ENCODE results near the gene NDUFA13. TPM values are rescaled to one million over a fixed set of nuclear protein-coding genes. Genes with fewer than 3 reads are reported as not detected.

NDUFA13 gene
- total RNA-seq, 1 experiment from 2014 or later, result 339 TPM

- TF ChIP-seq REST (IDR thresholded peaks at IDR 0.05; ENCODE audit: low read depth), result no peak
- no peak for TF ChIP-seq CEBPB (IDR thresholded peaks at IDR 0.05; ENCODE audit: low read depth)
These were observed 27.1 kb downstream of the NDUFA13 start (continued) for GRCh38 chr19:19543101-19543500.

GRCh38 chr19:19543640-19544039 is 27.6 kb downstream of the NDUFA13 start:
- Histone ChIP-seq H3K4me3 (replicated peaks in 1 of 2; ENCODE audit: low read depth in 1 of 2, low read length in 2 of 2) (no peak overlapping the region), H3K4me2 (ENCODE audit: low read length) (no peak overlapping the region), H4K20me1 (ENCODE audit: insufficient read depth) (no peaks in the 10 kb centered on the region), H3K9me3 (ENCODE audit: control insufficient read depth in 1 of 2, insufficient read depth in 1 of 2, low read depth in 1 of 2, low read length in 2 of 2) (no peaks in the 10 kb centered on the region), H3K79me2 (ENCODE audit: insufficient read depth, low read length) (no peaks in the 10 kb centered on the region), H3K9ac (ENCODE audit: low read length) (no peak overlapping the region), H3K36me3 (ENCODE audit: control insufficient read depth in 1 of 2, insufficient read depth in 2 of 2, low read length in 2 of 2) (no peaks in the 10 kb centered on the region), H3K9me2 (ENCODE audit: insufficient read depth) (no peaks in the 10 kb centered on the region), H3K27me3 (ENCODE audit: insufficient read depth, low read length) (no peaks in the 10 kb centered on the region), H3K27ac (ENCODE audit: low read depth, low read length) (no peak overlapping the region), H2AFZ (ENCODE audit: low read depth, low read length, poor library complexity, severe bottlenecking) (no peak overlapping the region), H3K4me1 (ENCODE audit: control insufficient read depth in 1 of 2, insufficient read depth in 2 of 2, low read length in 2 of 2) (peaks cover 12 to 28% of the 10 kb centered on the region in 2 experiments)
- ChIA-PET POLR2A (no interaction called here), RAD21 (ENCODE audit: low non-redundant PET in 1 of 2, low total read pairs in 2 of 2, uncharacterized antibody in 2 of 2, unreplicated experiment in 2 of 2) (no interaction called here), CTCF (interaction anchor here (1.3 kb wide), 1 partner anchor 9 kb away, joined by 3 read pairs; no protein-coding TSS in a partner anchor)
- TF ChIP-seq SIN3A (IDR thresholded peaks at IDR 0.05; ENCODE audit: low read depth) (no peak), REST (IDR thresholded peaks at IDR 0.05; ENCODE audit: low read depth) (no peak), SP1 (IDR thresholded peaks at IDR 0.05; ENCODE audit: low read depth) (no peak), SRF (IDR thresholded peaks at IDR 0.05; ENCODE audit: low read depth) (no peak), ZNF274 (IDR thresholded peaks at IDR 0.05; ENCODE audit: low read depth, low read length) (no peak), ELF1 (IDR thresholded peaks at IDR 0.05; ENCODE audit: borderline replicate concordance, low read depth) (no peak), EZH2phosphoT487 (IDR thresholded peaks at IDR 0.05; ENCODE audit: borderline replicate concordance) (no peak), EGR1 (IDR thresholded peaks at IDR 0.05; ENCODE audit: low read depth) (no peak), CBX3 (IDR thresholded peaks at IDR 0.05; ENCODE audit: low read depth) (no peak)
- ATAC-seq (no peak), DNase-seq (ENCODE audit: low read depth, low spot score) (no peak)
- no TSS peak for BruUV-seq (replicated peaks)
- intact Hi-C loops (cut with micrococcal nuclease), result loop anchor here (10.0 kb wide), 1 partner anchor 231 kb away; no protein-coding TSS in a partner anchor

Measured in HCT116 (cell line).